SK-N-SH (cell line): ENCODE results near the gene MLLT11. TPM values are rescaled to one million over a fixed set of nuclear protein-coding genes. Genes with fewer than 3 reads are reported as not detected.

ENCODE experiments used
- CTCF ChIA-PET: fragments of 300-600, 350-600 bp; formaldehyde crosslinking; extraction: SDS; loops from one replicate; lab custom pipeline; 2021; lab: Yijun Ruan, JAX
- POLR2A ChIA-PET: fragments of 350-600 bp; sonication (Branson Sonifier 250); formaldehyde crosslinking; extraction: SDS; loops from one replicate; lab custom pipeline; 2020; ENCODE audit warnings: antibody characterized with exemption, inconsistent platforms; lab: Yijun Ruan, JAX
- DNase-seq: peaks from one replicate; pipeline ENCODE4 v3.0.0; 2012
- H2AFZ ChIP-seq: fragments of 200-600 bp; sonication (generic); 2 replicates; pipeline ENCODE4 v1.8.1; 2016; ENCODE audit warnings: antibody characterized with exemption, mild to moderate bottlenecking, low read depth
- H3F3A ChIP-seq: fragments of 200-600 bp; sonication (generic); replicated peaks from 2 replicates; pipeline ENCODE3; 2016; ENCODE audit warnings: antibody characterized with exemption, mild to moderate bottlenecking; ENCODE audit not compliant: insufficient read depth
- H3K27ac ChIP-seq, 2 experiments: fragments of 200-500 bp in 1 of 2; fragments of 200-600 bp in 1 of 2; sonication (Bioruptor generic) in 1 of 2; sonication (generic), shearing (Covaris generic) in 1 of 2; 2 replicates each; pipeline versions ENCODE4 v1.5.1 to v1.6.1; 2014 to 2016; ENCODE audit warnings: low read depth in 2 of 2, inconsistent platforms in 1 of 2, low read length in 1 of 2, mild to moderate bottlenecking in 1 of 2, mixed read lengths in 1 of 2
- H3K27me3 ChIP-seq: fragments of 200-600 bp; sonication (generic), shearing (Covaris generic); 2 replicates; pipeline ENCODE4 v1.6.1; 2016; ENCODE audit warnings: mixed run types; ENCODE audit not compliant: insufficient read depth
- H3K36me3 ChIP-seq, 2 experiments: fragments of 200-500 bp in 1 of 2; fragments of 200-600 bp in 1 of 2; sonication (Bioruptor generic) in 1 of 2; sonication (generic) in 1 of 2; replicated peaks in 1 of 2; 2 replicates each; pipeline versions ENCODE3 to v1.5.1; 2014 to 2016; ENCODE audit warnings: low read length in 1 of 2, mild to moderate bottlenecking in 1 of 2; ENCODE audit not compliant: insufficient read depth in 2 of 2, control insufficient read depth in 1 of 2
- H3K4me1 ChIP-seq, 2 experiments: fragments of 200-500 bp in 1 of 2; fragments of 200-600 bp in 1 of 2; sonication (Bioruptor generic) in 1 of 2; sonication (generic), shearing (Covaris generic) in 1 of 2; 2 replicates each; pipeline versions ENCODE4 v1.5.1 to v1.6.1; 2014 to 2016; ENCODE audit warnings: low read depth in 1 of 2, low read length in 1 of 2, mixed run types in 1 of 2; ENCODE audit not compliant: insufficient read depth in 2 of 2, control insufficient read depth in 1 of 2
- H3K4me2 ChIP-seq: fragments of 200-600 bp; sonication (generic), shearing (Covaris generic); 2 replicates; pipeline ENCODE4 v1.6.1; 2017; ENCODE audit warnings: mixed run types
- H3K4me3 ChIP-seq, 2 experiments: fragments of 200-500 bp in 1 of 2; fragments of 200-600 bp in 1 of 2; sonication (Bioruptor generic) in 1 of 2; sonication (generic), shearing (Covaris generic) in 1 of 2; 2 replicates each; pipeline versions ENCODE4 v1.5.1 to v1.8.1; 2014 to 2016; ENCODE audit warnings: low read depth in 2 of 2, inconsistent platforms in 1 of 2, low read length in 1 of 2, mild to moderate bottlenecking in 1 of 2, mixed read lengths in 1 of 2, moderate library complexity in 1 of 2
- H3K79me2 ChIP-seq: fragments of 200-600 bp; sonication (generic); 2 replicates; pipeline ENCODE4 v1.8.1; 2017; ENCODE audit warnings: mild to moderate bottlenecking; ENCODE audit not compliant: insufficient read depth
- H3K9ac ChIP-seq: fragments of 200-600 bp; sonication (generic); 2 replicates; pipeline ENCODE4 v1.6.1; 2017; ENCODE audit warnings: mixed run types
- H3K9me2 ChIP-seq: fragments of 200-600 bp; sonication (generic); 2 replicates; pipeline ENCODE4 v1.6.1; 2017; ENCODE audit warnings: mixed run types
- H3K9me3 ChIP-seq: fragments of 200-600 bp; sonication (generic); 2 replicates; pipeline ENCODE4 v1.6.1; 2017; ENCODE audit warnings: mixed run types, mild to moderate bottlenecking, moderate library complexity
- H4K20me1 ChIP-seq: fragments of 200-600 bp; sonication (generic); 2 replicates; pipeline ENCODE4 v1.6.1; 2017; ENCODE audit warnings: mild to moderate bottlenecking, mixed run types; ENCODE audit not compliant: insufficient read depth
- CHD2 ChIP-seq: fragments of 150-350 bp; IDR thresholded peaks from 2 replicates; pipeline ENCODE4 v1.6.1; 2018; ENCODE audit warnings: low read length; ENCODE audit not compliant: partially characterized antibody
- FOSL2 ChIP-seq: IDR thresholded peaks from 2 replicates; pipeline ENCODE4 v1.4.0; 2012; ENCODE audit warnings: low read depth, mild to moderate bottlenecking, moderate library complexity, borderline replicate concordance
- FOXJ3 ChIP-seq: sonication (generic); formaldehyde crosslinking; IDR thresholded peaks from 2 replicates; pipeline ENCODE4 v1.5.1; 2020; ENCODE audit warnings: mild to moderate bottlenecking, missing genetic modification reagents
- FOXM1 ChIP-seq: IDR thresholded peaks from 2 replicates; pipeline ENCODE4 v1.4.0; 2012; ENCODE audit warnings: low read depth, mild to moderate bottlenecking
- GABPA ChIP-seq: IDR thresholded peaks from 2 replicates; pipeline ENCODE4 v1.4.0; 2012; ENCODE audit warnings: low read depth, mild to moderate bottlenecking
- GATA2 ChIP-seq: sonication (generic); formaldehyde crosslinking; IDR thresholded peaks from 2 replicates; pipeline ENCODE4 v1.5.0; 2020; ENCODE audit warnings: mild to moderate bottlenecking, missing genetic modification reagents
- JUND ChIP-seq: IDR thresholded peaks from 2 replicates; pipeline ENCODE4 v1.4.0; 2012
- MAX ChIP-seq: IDR thresholded peaks from 2 replicates; pipeline ENCODE4 v1.4.0; 2012; ENCODE audit warnings: low read depth
- MXI1 ChIP-seq: IDR thresholded peaks from 2 replicates; pipeline ENCODE4 v1.6.1; 2012; ENCODE audit warnings: mild to moderate bottlenecking, low read depth, low read length, improper control_type of control experiment
- NRF1 ChIP-seq: IDR thresholded peaks from 2 replicates; pipeline ENCODE4 v1.6.1; 2012; ENCODE audit warnings: low read depth, mild to moderate bottlenecking, low read length
- REST ChIP-seq: IDR thresholded peaks from 2 replicates; pipeline ENCODE4 v1.6.1; 2012; ENCODE audit warnings: mild to moderate bottlenecking, low read depth, low read length, moderate library complexity
- RFX5 ChIP-seq: IDR thresholded peaks from 2 replicates; pipeline ENCODE4 v1.6.1; 2012; ENCODE audit warnings: mild to moderate bottlenecking, improper control_type of control experiment, low read length
- RXRA ChIP-seq: IDR thresholded peaks from 2 replicates; pipeline ENCODE4 v1.4.0; 2012; ENCODE audit warnings: low read depth, mild to moderate bottlenecking, borderline replicate concordance
- SIN3A ChIP-seq: IDR thresholded peaks from 2 replicates; pipeline ENCODE4 v1.6.1; 2012; ENCODE audit warnings: low read depth, mild to moderate bottlenecking, low read length, moderate library complexity, borderline replicate concordance
- SMC3 ChIP-seq: IDR thresholded peaks from 2 replicates; pipeline ENCODE4 v1.6.1; 2012; ENCODE audit warnings: low read depth, low read length, improper control_type of control experiment
- TCF12 ChIP-seq: IDR thresholded peaks from 2 replicates; pipeline ENCODE4 v1.4.0; 2012
- TEAD4 ChIP-seq: IDR thresholded peaks from 2 replicates; pipeline ENCODE4 v1.4.0; 2012; ENCODE audit warnings: mild to moderate bottlenecking, borderline replicate concordance; ENCODE audit not compliant: insufficient read depth
- WGBS: methylation state at CpG from one replicate; pipeline ENCODE4 v1.1.6; 2017; ENCODE audit warnings: low lambda C conversion rate; 5-methylcytosine and 5-hydroxymethylcytosine counted together
- polyA plus RNA-seq, 3 experiments: library from polyadenylated mRNA; depleted of rRNA; stranded (reverse); fragments of >200 nt; gene quantifications; 2 replicates each; pipeline ENCODE4 v1.2.3, GENCODE V29; 2012
- TF ChIP-seq, protein P1 (sequence below): fragments of 150-350 bp; IDR thresholded peaks from 2 replicates; pipeline ENCODE4 v1.6.1; 2017; ENCODE audit warnings: antibody characterized with exemption, low read length, low read depth, borderline replicate concordance
- TF ChIP-seq, protein P2 (sequence below): fragments of 150-350 bp; IDR thresholded peaks from 2 replicates; pipeline ENCODE4 v1.6.1; 2016; ENCODE audit warnings: mild to moderate bottlenecking, low read depth, low read length

The MLLT11 gene
- polyA plus RNA-seq, 1 of the 3 experiments (the other 2 are of a cell fraction): 26.7 TPM

DNA sequence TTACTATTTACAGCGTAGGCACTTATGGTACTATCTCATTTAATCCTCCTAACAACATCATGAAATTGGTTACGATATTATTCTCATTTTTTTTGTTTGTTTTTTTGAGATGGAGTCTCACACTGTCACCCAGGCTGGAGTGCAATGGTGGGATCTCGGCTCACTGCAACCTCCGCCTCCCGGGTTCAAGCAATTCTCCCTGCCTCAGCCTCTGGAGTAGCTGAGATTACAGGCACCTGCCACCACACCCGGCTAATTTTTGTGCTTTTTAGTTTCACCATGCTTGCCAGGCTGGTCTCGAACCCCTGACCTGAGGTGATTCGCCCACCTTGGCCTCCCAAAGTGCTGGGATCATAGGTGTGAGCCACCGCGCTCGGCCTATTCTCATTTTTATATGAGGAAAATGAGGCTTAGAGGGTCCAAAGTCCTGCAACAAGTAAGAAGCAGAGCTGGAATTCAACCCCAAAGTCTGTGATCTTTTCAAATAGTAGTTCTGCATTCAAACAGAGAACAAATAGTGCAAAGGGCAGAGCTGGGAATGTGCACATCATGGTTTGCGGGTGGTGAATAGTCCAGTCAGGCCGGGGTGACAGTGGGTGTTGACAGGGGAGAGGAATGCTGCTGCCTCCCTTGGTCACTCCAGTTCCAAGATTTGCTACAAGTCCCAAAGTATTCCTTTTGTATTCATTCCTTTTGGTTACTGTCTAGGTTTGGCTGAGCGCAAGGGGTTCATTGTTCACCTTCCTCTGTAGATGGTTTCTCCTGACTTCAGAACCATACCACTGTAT lies 47.3 kb upstream of the MLLT11 start:
- no peak for DNase-seq
- Histone ChIP-seq H3K79me2 (peaks cover 15% of the 10 kb centered on the region; the same call in 1 of the 2 replicates), H3K9me2 (no peaks in the 10 kb centered on the region), H3F3A (peaks cover under 1% of the 10 kb centered on the region), H4K20me1 (no peaks in the 10 kb centered on the region), H3K27ac (no peak overlapping the region), H3K4me2 (no peak overlapping the region), H3K9me3 (no peaks in the 10 kb centered on the region), H3K27me3 (no peaks in the 10 kb centered on the region), H3K4me3 (no peak overlapping the region), H3K9ac (no peak overlapping the region), H2AFZ (no peak overlapping the region), H3K4me1 (peaks cover 5 to 6% of the 10 kb centered on the region in 2 experiments; a peak in 1 of 4 replicates), H3K36me3 (peaks cover 3 to 6% of the 10 kb centered on the region in 2 experiments)
- CTCF ChIA-PET: interaction anchor here (1.2 to 2.7 kb wide), 3 partner anchors 12 to 44 kb away, joined by 3 to 13 read pairs (median 7); no protein-coding TSS in a partner anchor
- POLR2A ChIA-PET: no interaction called here
- TF ChIP-seq, protein P1, sequence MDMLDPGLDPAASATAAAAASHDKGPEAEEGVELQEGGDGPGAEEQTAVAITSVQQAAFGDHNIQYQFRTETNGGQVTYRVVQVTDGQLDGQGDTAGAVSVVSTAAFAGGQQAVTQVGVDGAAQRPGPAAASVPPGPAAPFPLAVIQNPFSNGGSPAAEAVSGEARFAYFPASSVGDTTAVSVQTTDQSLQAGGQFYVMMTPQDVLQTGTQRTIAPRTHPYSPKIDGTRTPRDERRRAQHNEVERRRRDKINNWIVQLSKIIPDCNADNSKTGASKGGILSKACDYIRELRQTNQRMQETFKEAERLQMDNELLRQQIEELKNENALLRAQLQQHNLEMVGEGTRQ: no peak
- no peak for TF ChIP-seq RFX5
- TF ChIP-seq MXI1: no peak
- TF ChIP-seq RXRA: no peak
- TF ChIP-seq SMC3: no peak
- no peak for TF ChIP-seq REST
- no peak for TF ChIP-seq FOXM1
- TF ChIP-seq FOSL2: no peak
- no peak for TF ChIP-seq GATA2 (CRISPR knock-in tag)
- TF ChIP-seq SIN3A: no peak
- TF ChIP-seq NRF1: no peak
- TF ChIP-seq CHD2: no peak
- TF ChIP-seq, protein P2, sequence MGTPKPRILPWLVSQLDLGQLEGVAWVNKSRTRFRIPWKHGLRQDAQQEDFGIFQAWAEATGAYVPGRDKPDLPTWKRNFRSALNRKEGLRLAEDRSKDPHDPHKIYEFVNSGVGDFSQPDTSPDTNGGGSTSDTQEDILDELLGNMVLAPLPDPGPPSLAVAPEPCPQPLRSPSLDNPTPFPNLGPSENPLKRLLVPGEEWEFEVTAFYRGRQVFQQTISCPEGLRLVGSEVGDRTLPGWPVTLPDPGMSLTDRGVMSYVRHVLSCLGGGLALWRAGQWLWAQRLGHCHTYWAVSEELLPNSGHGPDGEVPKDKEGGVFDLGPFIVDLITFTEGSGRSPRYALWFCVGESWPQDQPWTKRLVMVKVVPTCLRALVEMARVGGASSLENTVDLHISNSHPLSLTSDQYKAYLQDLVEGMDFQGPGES: no peak
- TF ChIP-seq MAX: no peak
- TF ChIP-seq FOXJ3 (CRISPR knock-in tag): no peak
- TF ChIP-seq TCF12: no peak
- TF ChIP-seq GABPA: no peak
- no peak for TF ChIP-seq JUND
- TF ChIP-seq TEAD4: no peak
- WGBS: 93% methylated on average over 14 of the region's 14 CpGs
